Ovary (tissue), 3 donors: Measurements from ENCODE around the gene PIBF1.
"Not testable (repeated sequence)": the region's sequence is repeated elsewhere in the genome, so short reads cannot be mapped to it uniquely, and the experiment has no call there.

ENCODE experiments used
- POLR2A ChIP-seq: fragments of 450-650 bp; IDR thresholded peaks from one replicate; pipeline ENCODE4 v1.6.1; 2017; ENCODE audit warnings: antibody characterized with exemption, mild to moderate bottlenecking, moderate library complexity
- TF ChIP-seq, protein P1 (sequence below), 3 donors: fragments of 450-650 bp in 2 of 3; fragments of 200-600 bp in 1 of 3; IDR thresholded peaks; one replicate each; pipeline versions ENCODE4 v1.5.1 to v1.8.0; 2016 to 2022; ENCODE audit warnings: antibody characterized with exemption in 3 of 3, mild to moderate bottlenecking in 1 of 3
- donor health status: DM: no; HTN: no; CAD: no.

DNA sequence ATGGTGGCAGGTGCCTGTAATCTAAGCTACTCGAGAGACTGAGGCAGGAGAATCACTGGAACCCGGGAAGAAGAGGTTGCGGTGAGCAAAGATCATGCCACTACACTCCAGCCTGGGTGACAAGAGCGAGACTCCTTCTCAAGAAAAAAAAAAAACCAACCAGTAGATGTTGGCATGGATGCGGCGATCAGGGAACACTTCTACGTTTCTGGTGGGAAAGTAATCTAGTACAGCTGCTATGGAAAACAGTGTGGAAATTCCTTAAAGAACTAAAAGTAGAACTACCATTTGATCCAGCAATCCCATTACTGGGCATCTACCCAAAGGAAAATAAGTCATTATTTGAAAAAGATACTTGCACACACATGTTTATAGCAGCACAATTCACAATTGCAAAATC lies 119.6 kb downstream of the PIBF1 start:
- TF ChIP-seq POLR2A: not testable (repeated sequence)
- TF ChIP-seq, protein P1, sequence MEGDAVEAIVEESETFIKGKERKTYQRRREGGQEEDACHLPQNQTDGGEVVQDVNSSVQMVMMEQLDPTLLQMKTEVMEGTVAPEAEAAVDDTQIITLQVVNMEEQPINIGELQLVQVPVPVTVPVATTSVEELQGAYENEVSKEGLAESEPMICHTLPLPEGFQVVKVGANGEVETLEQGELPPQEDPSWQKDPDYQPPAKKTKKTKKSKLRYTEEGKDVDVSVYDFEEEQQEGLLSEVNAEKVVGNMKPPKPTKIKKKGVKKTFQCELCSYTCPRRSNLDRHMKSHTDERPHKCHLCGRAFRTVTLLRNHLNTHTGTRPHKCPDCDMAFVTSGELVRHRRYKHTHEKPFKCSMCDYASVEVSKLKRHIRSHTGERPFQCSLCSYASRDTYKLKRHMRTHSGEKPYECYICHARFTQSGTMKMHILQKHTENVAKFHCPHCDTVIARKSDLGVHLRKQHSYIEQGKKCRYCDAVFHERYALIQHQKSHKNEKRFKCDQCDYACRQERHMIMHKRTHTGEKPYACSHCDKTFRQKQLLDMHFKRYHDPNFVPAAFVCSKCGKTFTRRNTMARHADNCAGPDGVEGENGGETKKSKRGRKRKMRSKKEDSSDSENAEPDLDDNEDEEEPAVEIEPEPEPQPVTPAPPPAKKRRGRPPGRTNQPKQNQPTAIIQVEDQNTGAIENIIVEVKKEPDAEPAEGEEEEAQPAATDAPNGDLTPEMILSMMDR (IDR thresholded peaks at IDR 0.05): not testable (repeated sequence)
